Ishikawa (cell line): ENCODE data around the gene MAGI1.

ENCODE experiments used
- CEBPB ChIP-seq: IDR thresholded peaks from 2 replicates; pipeline ENCODE4 v1.6.1; 2012
- CREB1 ChIP-seq: IDR thresholded peaks from 2 replicates; pipeline ENCODE4 v1.6.1; 2012; ENCODE audit warnings: low read depth
- EGR1 ChIP-seq: IDR thresholded peaks from 2 replicates; pipeline ENCODE4 v1.6.1; 2012
- EP300 ChIP-seq: IDR thresholded peaks from 2 replicates; pipeline ENCODE4 v1.6.1; 2012; ENCODE audit warnings: borderline replicate concordance
- FOXM1 ChIP-seq: IDR thresholded peaks from 2 replicates; pipeline ENCODE4 v1.6.1; 2012; ENCODE audit warnings: low read depth, borderline replicate concordance
- NFIC ChIP-seq: IDR thresholded peaks from 2 replicates; pipeline ENCODE4 v1.6.1; 2012
- RAD21 ChIP-seq: IDR thresholded peaks from 2 replicates; pipeline ENCODE4 v1.6.1; 2012; ENCODE audit warnings: low read depth
- TAF1 ChIP-seq: IDR thresholded peaks from 2 replicates; pipeline ENCODE4 v1.6.1; 2012; ENCODE audit warnings: low read depth, mild to moderate bottlenecking
- TCF12 ChIP-seq: IDR thresholded peaks from 2 replicates; pipeline ENCODE4 v1.6.1; 2012; ENCODE audit warnings: low read depth
- TEAD4 ChIP-seq: IDR thresholded peaks from 2 replicates; pipeline ENCODE4 v1.6.1; 2012
- YY1 ChIP-seq: IDR thresholded peaks from 2 replicates; pipeline ENCODE4 v1.6.1; 2012; ENCODE audit warnings: low read depth
- ZBTB7A ChIP-seq: IDR thresholded peaks from 2 replicates; pipeline ENCODE4 v1.6.1; 2012; ENCODE audit warnings: low read depth
- TF ChIP-seq, protein P1 (sequence below): IDR thresholded peaks from 2 replicates; pipeline ENCODE4 v1.6.1; 2012
- TF ChIP-seq, protein P2 (sequence below): IDR thresholded peaks from 2 replicates; pipeline ENCODE4 v1.6.1; 2012; ENCODE audit warnings: low read depth, mild to moderate bottlenecking
- TF ChIP-seq, protein P3 (sequence below): IDR thresholded peaks from 2 replicates; pipeline ENCODE4 v1.6.1; 2012

The MAGI1 gene

DNA sequence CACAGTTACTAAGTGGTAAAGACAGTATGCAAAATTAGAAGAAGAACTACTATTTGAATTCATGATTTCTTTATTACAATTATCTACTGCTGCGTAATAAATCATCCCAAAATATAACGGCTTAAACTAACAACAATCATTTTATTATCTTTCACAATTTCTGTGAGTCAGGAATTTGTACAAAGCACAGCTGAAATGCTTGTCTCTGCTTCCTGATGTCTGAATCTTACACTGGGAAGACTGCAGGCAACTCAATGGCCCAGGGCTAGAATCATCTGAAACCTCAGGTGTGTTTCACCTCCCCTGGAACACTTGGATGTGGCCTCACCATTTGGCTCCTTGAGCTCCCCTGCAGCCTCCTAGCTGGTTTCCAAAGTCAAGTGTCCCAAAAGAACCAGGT is 145.1 kb downstream of the MAGI1 start:
- TF ChIP-seq ZBTB7A: no peak
- TF ChIP-seq RAD21: no peak

DNA sequence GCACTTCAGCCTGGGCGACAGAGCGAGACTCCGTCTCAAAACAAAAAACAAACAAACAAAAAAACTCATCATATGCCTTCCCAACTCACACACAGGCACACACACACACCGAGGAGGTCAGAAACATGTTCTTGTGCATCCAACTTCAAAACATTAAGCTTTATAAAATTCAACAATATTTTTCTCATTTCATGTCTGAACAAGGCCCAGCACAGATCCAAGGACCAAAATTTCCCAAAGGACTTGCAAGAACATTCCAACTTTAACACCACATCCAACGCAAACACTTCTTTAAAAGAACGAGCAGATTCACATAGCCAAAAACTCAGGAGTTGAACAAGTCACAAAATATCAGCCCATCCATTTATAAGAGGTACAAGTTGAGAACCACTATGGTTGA is 148.4 kb downstream of the MAGI1 start:
- TF ChIP-seq EP300 (no peak), CEBPB (no peak), TEAD4 (no peak), EGR1 (no peak), YY1 (no peak), ZBTB7A (no peak)
- TF ChIP-seq, protein P1, sequence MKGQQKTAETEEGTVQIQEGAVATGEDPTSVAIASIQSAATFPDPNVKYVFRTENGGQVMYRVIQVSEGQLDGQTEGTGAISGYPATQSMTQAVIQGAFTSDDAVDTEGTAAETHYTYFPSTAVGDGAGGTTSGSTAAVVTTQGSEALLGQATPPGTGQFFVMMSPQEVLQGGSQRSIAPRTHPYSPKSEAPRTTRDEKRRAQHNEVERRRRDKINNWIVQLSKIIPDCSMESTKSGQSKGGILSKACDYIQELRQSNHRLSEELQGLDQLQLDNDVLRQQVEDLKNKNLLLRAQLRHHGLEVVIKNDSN: no peak
- TF ChIP-seq, protein P2, sequence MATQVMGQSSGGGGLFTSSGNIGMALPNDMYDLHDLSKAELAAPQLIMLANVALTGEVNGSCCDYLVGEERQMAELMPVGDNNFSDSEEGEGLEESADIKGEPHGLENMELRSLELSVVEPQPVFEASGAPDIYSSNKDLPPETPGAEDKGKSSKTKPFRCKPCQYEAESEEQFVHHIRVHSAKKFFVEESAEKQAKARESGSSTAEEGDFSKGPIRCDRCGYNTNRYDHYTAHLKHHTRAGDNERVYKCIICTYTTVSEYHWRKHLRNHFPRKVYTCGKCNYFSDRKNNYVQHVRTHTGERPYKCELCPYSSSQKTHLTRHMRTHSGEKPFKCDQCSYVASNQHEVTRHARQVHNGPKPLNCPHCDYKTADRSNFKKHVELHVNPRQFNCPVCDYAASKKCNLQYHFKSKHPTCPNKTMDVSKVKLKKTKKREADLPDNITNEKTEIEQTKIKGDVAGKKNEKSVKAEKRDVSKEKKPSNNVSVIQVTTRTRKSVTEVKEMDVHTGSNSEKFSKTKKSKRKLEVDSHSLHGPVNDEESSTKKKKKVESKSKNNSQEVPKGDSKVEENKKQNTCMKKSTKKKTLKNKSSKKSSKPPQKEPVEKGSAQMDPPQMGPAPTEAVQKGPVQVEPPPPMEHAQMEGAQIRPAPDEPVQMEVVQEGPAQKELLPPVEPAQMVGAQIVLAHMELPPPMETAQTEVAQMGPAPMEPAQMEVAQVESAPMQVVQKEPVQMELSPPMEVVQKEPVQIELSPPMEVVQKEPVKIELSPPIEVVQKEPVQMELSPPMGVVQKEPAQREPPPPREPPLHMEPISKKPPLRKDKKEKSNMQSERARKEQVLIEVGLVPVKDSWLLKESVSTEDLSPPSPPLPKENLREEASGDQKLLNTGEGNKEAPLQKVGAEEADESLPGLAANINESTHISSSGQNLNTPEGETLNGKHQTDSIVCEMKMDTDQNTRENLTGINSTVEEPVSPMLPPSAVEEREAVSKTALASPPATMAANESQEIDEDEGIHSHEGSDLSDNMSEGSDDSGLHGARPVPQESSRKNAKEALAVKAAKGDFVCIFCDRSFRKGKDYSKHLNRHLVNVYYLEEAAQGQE: no peak

DNA sequence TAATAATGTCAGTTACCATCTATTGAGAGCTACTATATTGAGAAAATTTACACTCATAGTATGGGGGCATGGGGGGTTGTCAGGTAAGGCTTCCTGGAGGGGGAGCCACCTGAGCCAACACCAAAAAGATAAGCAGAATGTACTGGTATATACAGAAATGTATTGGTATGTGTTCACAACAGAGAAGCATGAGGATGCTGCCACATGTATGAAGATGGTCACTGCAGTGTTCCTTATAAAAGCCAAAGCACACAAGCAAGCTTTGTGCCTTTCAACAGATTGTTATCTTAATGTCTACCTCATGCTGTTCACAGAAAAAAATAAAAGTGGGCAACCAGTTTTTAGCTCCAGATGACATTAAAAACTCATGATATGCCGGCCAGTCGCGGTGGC is 149.0 kb downstream of the MAGI1 start:
- no peak for TF ChIP-seq ZBTB7A
- no peak for TF ChIP-seq CEBPB
- TF ChIP-seq TEAD4: no peak
- TF ChIP-seq FOXM1: no peak
- TF ChIP-seq NFIC: no peak
- TF ChIP-seq CREB1: no peak
- TF ChIP-seq, protein P3, sequence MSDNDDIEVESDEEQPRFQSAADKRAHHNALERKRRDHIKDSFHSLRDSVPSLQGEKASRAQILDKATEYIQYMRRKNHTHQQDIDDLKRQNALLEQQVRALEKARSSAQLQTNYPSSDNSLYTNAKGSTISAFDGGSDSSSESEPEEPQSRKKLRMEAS: no peak
- TF ChIP-seq EGR1: no peak
- no peak for TF ChIP-seq TCF12
- TF ChIP-seq EP300: no peak
- TF ChIP-seq, protein P2: no peak
- TF ChIP-seq YY1: no peak
- TF ChIP-seq, protein P1: no peak
- no peak for TF ChIP-seq RAD21
- no peak for TF ChIP-seq TAF1

DNA sequence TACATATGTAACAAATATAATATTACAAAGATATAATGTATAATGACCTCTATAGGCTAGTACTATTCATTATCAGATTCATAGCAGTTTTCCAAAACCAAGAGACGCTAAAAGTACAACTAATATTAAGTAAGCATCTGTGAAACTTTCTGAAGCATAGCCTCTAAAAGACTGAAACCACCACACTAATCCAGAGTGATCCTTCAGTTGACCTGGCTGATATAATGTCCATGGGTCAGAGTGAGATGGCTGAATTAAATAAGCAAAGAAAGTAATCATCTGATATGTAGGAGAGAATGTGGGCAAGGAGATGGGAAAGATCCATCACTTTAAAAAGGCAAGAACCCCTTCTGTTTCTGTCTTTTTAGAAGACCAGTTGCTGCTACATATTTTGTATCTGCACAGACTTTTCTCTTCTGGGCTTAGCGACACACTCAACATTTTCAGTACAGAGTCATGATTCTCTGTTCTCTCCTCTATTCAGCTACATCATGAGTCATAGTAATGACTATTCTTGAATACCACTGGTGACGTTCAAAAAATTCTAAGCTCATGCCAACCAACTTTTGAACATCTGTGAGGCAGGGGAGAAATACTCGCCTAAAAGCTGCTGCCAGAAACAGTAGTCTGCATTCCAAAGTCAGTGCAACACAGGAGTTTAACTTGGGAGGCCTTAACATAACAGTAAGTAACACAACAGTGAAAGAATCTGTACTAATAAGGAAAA is 149.6 kb downstream of the MAGI1 start:
- TF ChIP-seq, protein P2: no peak
- TF ChIP-seq EGR1: no peak
- TF ChIP-seq TEAD4: no peak; the same call in 1 of the 2 replicates
- TF ChIP-seq TAF1: no peak
- TF ChIP-seq YY1: no peak
- TF ChIP-seq CEBPB: no peak
- TF ChIP-seq EP300: no peak
- no peak for TF ChIP-seq RAD21
- TF ChIP-seq NFIC: no peak
- no peak for TF ChIP-seq FOXM1
- no peak for TF ChIP-seq ZBTB7A
- TF ChIP-seq TCF12: no peak
- TF ChIP-seq, protein P3: no peak
- no peak for TF ChIP-seq CREB1
- TF ChIP-seq, protein P1: no peak
